ENCODE measurements around the gene FOXR2. TPM values are rescaled to one million over a fixed set of nuclear protein-coding genes. Genes with fewer than 3 reads are reported as not detected.

FOXR2 gene
- polyA plus RNA-seq, 1 donor from 2014 or later, result not detected

DNA sequence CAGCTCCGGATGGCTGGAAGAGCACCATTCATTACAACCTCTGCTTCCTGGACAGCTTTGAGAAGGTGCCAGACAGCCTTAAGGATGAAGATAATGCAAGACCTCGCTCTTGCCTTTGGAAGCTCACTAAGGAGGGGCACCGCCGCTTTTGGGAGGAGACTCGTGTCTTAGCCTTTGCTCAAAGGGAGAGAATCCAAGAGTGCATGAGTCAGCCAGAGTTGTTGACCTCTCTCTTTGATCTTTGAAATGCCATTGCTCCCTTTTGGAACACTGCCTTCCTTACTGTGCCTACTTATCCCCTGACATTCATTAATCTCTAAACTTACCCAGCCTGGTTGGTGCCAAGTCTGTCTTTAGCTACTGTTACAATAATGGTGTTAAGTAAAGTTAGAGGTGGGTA, 1.2 kb downstream of the FOXR2 start:
- no peaks in the 10 kb centered on the region for H4K20me1 ChIP-seq (ENCODE audit: insufficient read depth)
- no peaks in the 10 kb centered on the region for H3K9me3 ChIP-seq (ENCODE audit: low read length)
- no peak overlapping the region for H3K9ac ChIP-seq (ENCODE audit: low read length)
- H3F3A ChIP-seq (ENCODE audit: insufficient read depth, low read length, poor library complexity, severe bottlenecking), result no peaks in the 10 kb centered on the region
- H3K9me2 ChIP-seq (ENCODE audit: insufficient read depth, low read length), result no peaks in the 10 kb centered on the region
- no peak overlapping the region for H3K27ac ChIP-seq (ENCODE audit: low read length)
- no peaks in the 10 kb centered on the region for H3K36me3 ChIP-seq (ENCODE audit: insufficient read depth, low read length)
- no peak overlapping the region for H3K4me2 ChIP-seq (ENCODE audit: low read length)
- no peak overlapping the region for H2AFZ ChIP-seq (ENCODE audit: low read depth, low read length)
- no peaks in the 10 kb centered on the region for H3K27me3 ChIP-seq (ENCODE audit: insufficient read depth, low read depth, low read length)
- H3K79me2 ChIP-seq (replicated peaks; ENCODE audit: insufficient read depth, low read length), result no peaks in the 10 kb centered on the region
- TF ChIP-seq TAF1 (IDR thresholded peaks at IDR 0.05; ENCODE audit: low read depth), result no peak
- TF ChIP-seq, protein P1, sequence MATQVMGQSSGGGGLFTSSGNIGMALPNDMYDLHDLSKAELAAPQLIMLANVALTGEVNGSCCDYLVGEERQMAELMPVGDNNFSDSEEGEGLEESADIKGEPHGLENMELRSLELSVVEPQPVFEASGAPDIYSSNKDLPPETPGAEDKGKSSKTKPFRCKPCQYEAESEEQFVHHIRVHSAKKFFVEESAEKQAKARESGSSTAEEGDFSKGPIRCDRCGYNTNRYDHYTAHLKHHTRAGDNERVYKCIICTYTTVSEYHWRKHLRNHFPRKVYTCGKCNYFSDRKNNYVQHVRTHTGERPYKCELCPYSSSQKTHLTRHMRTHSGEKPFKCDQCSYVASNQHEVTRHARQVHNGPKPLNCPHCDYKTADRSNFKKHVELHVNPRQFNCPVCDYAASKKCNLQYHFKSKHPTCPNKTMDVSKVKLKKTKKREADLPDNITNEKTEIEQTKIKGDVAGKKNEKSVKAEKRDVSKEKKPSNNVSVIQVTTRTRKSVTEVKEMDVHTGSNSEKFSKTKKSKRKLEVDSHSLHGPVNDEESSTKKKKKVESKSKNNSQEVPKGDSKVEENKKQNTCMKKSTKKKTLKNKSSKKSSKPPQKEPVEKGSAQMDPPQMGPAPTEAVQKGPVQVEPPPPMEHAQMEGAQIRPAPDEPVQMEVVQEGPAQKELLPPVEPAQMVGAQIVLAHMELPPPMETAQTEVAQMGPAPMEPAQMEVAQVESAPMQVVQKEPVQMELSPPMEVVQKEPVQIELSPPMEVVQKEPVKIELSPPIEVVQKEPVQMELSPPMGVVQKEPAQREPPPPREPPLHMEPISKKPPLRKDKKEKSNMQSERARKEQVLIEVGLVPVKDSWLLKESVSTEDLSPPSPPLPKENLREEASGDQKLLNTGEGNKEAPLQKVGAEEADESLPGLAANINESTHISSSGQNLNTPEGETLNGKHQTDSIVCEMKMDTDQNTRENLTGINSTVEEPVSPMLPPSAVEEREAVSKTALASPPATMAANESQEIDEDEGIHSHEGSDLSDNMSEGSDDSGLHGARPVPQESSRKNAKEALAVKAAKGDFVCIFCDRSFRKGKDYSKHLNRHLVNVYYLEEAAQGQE (IDR thresholded peaks at IDR 0.05; ENCODE audit: borderline replicate concordance), result no peak
- TF ChIP-seq, protein P2, sequence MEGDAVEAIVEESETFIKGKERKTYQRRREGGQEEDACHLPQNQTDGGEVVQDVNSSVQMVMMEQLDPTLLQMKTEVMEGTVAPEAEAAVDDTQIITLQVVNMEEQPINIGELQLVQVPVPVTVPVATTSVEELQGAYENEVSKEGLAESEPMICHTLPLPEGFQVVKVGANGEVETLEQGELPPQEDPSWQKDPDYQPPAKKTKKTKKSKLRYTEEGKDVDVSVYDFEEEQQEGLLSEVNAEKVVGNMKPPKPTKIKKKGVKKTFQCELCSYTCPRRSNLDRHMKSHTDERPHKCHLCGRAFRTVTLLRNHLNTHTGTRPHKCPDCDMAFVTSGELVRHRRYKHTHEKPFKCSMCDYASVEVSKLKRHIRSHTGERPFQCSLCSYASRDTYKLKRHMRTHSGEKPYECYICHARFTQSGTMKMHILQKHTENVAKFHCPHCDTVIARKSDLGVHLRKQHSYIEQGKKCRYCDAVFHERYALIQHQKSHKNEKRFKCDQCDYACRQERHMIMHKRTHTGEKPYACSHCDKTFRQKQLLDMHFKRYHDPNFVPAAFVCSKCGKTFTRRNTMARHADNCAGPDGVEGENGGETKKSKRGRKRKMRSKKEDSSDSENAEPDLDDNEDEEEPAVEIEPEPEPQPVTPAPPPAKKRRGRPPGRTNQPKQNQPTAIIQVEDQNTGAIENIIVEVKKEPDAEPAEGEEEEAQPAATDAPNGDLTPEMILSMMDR (IDR thresholded peaks at IDR 0.05; ENCODE audit: poor library complexity, severe bottlenecking), result no peak
- no peak for TF ChIP-seq EP300 (conservative IDR thresholded peaks at IDR 0.05; ENCODE audit: poor library complexity, severe bottlenecking)
- no peak for TF ChIP-seq EZH2 (IDR thresholded peaks at IDR 0.05; ENCODE audit: borderline replicate concordance, insufficient read depth, low read length, poor library complexity, severe bottlenecking)
- no peak for TF ChIP-seq MXI1 (conservative IDR thresholded peaks at IDR 0.05; ENCODE audit: poor library complexity, severe bottlenecking)
- TF ChIP-seq RAD21 (conservative IDR thresholded peaks at IDR 0.05), result no peak
- no peak for TF ChIP-seq SMC3 (conservative IDR thresholded peaks at IDR 0.05; ENCODE audit: poor library complexity)
- no peak for TF ChIP-seq POLR2AphosphoS5 (IDR thresholded peaks at IDR 0.05)
- H3K4me3 ChIP-seq (ENCODE audit: low read length), result no peak overlapping the region

DNA sequence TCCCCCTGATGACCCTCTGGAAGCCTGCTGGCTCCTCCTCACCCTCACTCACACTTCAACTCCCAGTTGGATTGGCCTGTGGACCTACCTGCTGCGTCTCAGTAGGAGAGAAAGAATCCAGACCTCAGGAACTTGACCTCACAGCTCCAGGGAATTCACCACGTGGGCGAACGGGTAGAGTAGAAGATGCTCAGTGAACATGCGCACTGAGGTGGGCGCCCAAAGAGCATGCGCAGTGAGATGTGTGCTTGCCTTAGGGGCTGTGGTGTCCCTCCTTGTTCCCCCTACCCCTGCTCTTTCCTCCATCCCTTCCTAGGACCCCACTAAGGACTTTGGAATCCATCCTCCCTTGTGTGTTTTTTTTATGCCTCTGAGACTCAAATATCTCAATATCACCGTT, 12.9 kb downstream of the FOXR2 start:
- H3K9me3 ChIP-seq (ENCODE audit: low read length), result no peaks in the 10 kb centered on the region
- H3K79me2 ChIP-seq (replicated peaks; ENCODE audit: insufficient read depth, low read length), result no peaks in the 10 kb centered on the region
- no peaks in the 10 kb centered on the region for H4K20me1 ChIP-seq (ENCODE audit: insufficient read depth)
- H3K9ac ChIP-seq (ENCODE audit: low read length), result no peak overlapping the region
- H3F3A ChIP-seq (ENCODE audit: insufficient read depth, low read length, poor library complexity, severe bottlenecking), result no peaks in the 10 kb centered on the region
- H3K4me3 ChIP-seq (ENCODE audit: low read length), result no peak overlapping the region
- no peak overlapping the region for H2AFZ ChIP-seq (ENCODE audit: low read depth, low read length)
- H3K27ac ChIP-seq (ENCODE audit: low read length), result no peak overlapping the region
- TF ChIP-seq MXI1 (conservative IDR thresholded peaks at IDR 0.05; ENCODE audit: poor library complexity, severe bottlenecking) (no peak), EZH2 (IDR thresholded peaks at IDR 0.05; ENCODE audit: borderline replicate concordance, insufficient read depth, low read length, poor library complexity, severe bottlenecking) (no peak), RAD21 (conservative IDR thresholded peaks at IDR 0.05) (no peak), EP300 (conservative IDR thresholded peaks at IDR 0.05; ENCODE audit: poor library complexity, severe bottlenecking) (no peak), SMC3 (conservative IDR thresholded peaks at IDR 0.05; ENCODE audit: poor library complexity) (no peak), TAF1 (IDR thresholded peaks at IDR 0.05; ENCODE audit: low read depth) (no peak), POLR2AphosphoS5 (IDR thresholded peaks at IDR 0.05) (no peak)
- TF ChIP-seq, protein P1 (IDR thresholded peaks at IDR 0.05; ENCODE audit: borderline replicate concordance), result no peak
- TF ChIP-seq, protein P2 (IDR thresholded peaks at IDR 0.05; ENCODE audit: poor library complexity, severe bottlenecking), result no peak
- no peaks in the 10 kb centered on the region for H3K9me2 ChIP-seq (ENCODE audit: insufficient read depth, low read length)
- H3K27me3 ChIP-seq (ENCODE audit: insufficient read depth, low read depth, low read length), result no peaks in the 10 kb centered on the region
- H3K36me3 ChIP-seq (ENCODE audit: insufficient read depth, low read length), result no peaks in the 10 kb centered on the region
- no peak overlapping the region for H3K4me2 ChIP-seq (ENCODE audit: low read length)

Data from neural cell (in vitro differentiated cells).